HG02970 (cell line): ENCODE results near the gene SCNN1B.
"Not testable (repeated sequence)": the region's sequence is repeated elsewhere in the genome, so short reads cannot be mapped to it uniquely, and the experiment has no call there.

Experiments used
- ATAC-seq: cut with Tn5 transposase; IDR thresholded peaks from one replicate; pipeline ENCODE4 v1.9.1; 2021; ENCODE audit warnings: mild to moderate bottlenecking, moderate library complexity, moderate number of reproducible peaks; ENCODE audit not compliant: unreplicated experiment, low FRiP score

The SCNN1B gene

GRCh38 chr16:23377071-23377931 lies 75.2 kb downstream of the SCNN1B start:
- no peak for ATAC-seq

- ATAC-seq = no peak
Observed at GRCh38 chr16:23378256-23378655, 76.2 kb downstream of the SCNN1B start.

GRCh38 chr16:23378921-23379320 lies 76.8 kb downstream of the SCNN1B start:
- no peak for ATAC-seq

GRCh38 chr16:23379707-23380106 lies 77.6 kb downstream of the SCNN1B start:
- no peak for ATAC-seq

- no peak for ATAC-seq
Observed at GRCh38 chr16:23380501-23380951, 78.4 kb downstream of the SCNN1B start.

- not testable (repeated sequence) for ATAC-seq
Observed at GRCh38 chr16:23381702-23382101, 79.6 kb downstream of the SCNN1B start.

- no peak for ATAC-seq
Observed at GRCh38 chr16:23382279-23382678, 80.2 kb downstream of the SCNN1B start.

GRCh38 chr16:23383881-23384280 lies 81.8 kb downstream of the SCNN1B start:
- no peak for ATAC-seq

GRCh38 chr16:23384878-23385277 lies 82.8 kb downstream of the SCNN1B start:
- ATAC-seq = no peak

GRCh38 chr16:23385441-23385840 lies 83.3 kb downstream of the SCNN1B start:
- no peak for ATAC-seq

- ATAC-seq = no peak
Observed at GRCh38 chr16:23387666-23388065, 85.6 kb downstream of the SCNN1B start.

- ATAC-seq = no peak
Observed at GRCh38 chr16:23388786-23389185, 86.7 kb downstream of the SCNN1B start.

- no peak for ATAC-seq
Observed at GRCh38 chr16:23389201-23389600, 87.1 kb downstream of the SCNN1B start.

- not testable (repeated sequence) for ATAC-seq
Observed at GRCh38 chr16:23389936-23390335, 87.8 kb downstream of the SCNN1B start.

- no peak for ATAC-seq
Observed at GRCh38 chr16:23391381-23392222, 89.5 kb downstream of the SCNN1B start.

- no peak for ATAC-seq
Observed at GRCh38 chr16:23392223-23392600, 90.1 kb downstream of the SCNN1B start.

- ATAC-seq = no peak
Observed at GRCh38 chr16:23394141-23394831, 92.2 kb downstream of the SCNN1B start.

- no peak for ATAC-seq
Observed at GRCh38 chr16:23395732-23396131, 93.6 kb downstream of the SCNN1B start.

- no peak for ATAC-seq
Observed at GRCh38 chr16:23397464-23397863, 95.4 kb downstream of the SCNN1B start.

GRCh38 chr16:23398987-23399805 lies 97.1 kb downstream of the SCNN1B start:
- ATAC-seq = no peak
